ENCODE results near the gene ZBED1. TPM values are rescaled to one million over a fixed set of nuclear protein-coding genes. Genes with fewer than 3 reads are reported as not detected.
"Not testable (repeated sequence)": the region's sequence is repeated elsewhere in the genome, so short reads cannot be mapped to it uniquely, and the experiment has no call there.

ZBED1 gene
- total and polyA plus RNA-seq, 8 donors, result 10.9 to 61.4 (median 22.5) TPM

DNA sequence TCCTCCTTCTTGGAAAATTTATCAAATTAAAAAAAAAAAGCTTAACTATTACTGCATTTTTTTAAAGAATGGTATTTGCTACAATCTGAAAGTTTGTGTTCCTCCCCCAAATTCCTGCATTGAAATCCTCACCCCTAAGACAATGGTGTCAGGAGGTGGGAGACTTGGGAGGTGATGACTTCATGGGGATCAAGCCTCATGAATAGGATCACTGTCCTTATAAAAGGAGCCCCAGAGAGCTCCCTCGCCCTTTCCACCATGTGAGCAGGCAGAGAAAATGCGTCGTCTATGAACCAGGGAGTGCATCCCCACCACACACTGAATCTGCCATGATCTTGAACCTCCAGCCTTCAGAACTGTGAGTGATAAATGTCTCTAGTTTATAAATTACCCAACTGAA lies 38.0 kb downstream of the ZBED1 start:
- Histone ChIP-seq H3K4me1 (peaks cover 0 to 19% (median 8%) of the 10 kb centered on the region in 4 donors), H3K9me3 (no peaks in the 10 kb centered on the region), H3K36me3 (no peaks in the 10 kb centered on the region), H3K27ac (no peak overlapping the region), H3K4me3 (no peak overlapping the region), H3K27me3 (no peaks in the 10 kb centered on the region)
- no peak for DNase-seq
- 91 to 95% (median 93%) methylated on average over 3 of the region's 3 CpGs for WGBS, 5 donors
- intact Hi-C loops (cut with DNase I; ENCODE audit: low total_unique reads), result no loop called here
- TF ChIP-seq, protein P1, sequence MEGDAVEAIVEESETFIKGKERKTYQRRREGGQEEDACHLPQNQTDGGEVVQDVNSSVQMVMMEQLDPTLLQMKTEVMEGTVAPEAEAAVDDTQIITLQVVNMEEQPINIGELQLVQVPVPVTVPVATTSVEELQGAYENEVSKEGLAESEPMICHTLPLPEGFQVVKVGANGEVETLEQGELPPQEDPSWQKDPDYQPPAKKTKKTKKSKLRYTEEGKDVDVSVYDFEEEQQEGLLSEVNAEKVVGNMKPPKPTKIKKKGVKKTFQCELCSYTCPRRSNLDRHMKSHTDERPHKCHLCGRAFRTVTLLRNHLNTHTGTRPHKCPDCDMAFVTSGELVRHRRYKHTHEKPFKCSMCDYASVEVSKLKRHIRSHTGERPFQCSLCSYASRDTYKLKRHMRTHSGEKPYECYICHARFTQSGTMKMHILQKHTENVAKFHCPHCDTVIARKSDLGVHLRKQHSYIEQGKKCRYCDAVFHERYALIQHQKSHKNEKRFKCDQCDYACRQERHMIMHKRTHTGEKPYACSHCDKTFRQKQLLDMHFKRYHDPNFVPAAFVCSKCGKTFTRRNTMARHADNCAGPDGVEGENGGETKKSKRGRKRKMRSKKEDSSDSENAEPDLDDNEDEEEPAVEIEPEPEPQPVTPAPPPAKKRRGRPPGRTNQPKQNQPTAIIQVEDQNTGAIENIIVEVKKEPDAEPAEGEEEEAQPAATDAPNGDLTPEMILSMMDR (IDR thresholded peaks at IDR 0.05), result no peak
- TF ChIP-seq EP300 (IDR thresholded peaks at IDR 0.05) (no peak), POLR2AphosphoS5 (IDR thresholded peaks at IDR 0.05) (no peak), POLR2A (IDR thresholded peaks at IDR 0.05) (no peak)

DNA sequence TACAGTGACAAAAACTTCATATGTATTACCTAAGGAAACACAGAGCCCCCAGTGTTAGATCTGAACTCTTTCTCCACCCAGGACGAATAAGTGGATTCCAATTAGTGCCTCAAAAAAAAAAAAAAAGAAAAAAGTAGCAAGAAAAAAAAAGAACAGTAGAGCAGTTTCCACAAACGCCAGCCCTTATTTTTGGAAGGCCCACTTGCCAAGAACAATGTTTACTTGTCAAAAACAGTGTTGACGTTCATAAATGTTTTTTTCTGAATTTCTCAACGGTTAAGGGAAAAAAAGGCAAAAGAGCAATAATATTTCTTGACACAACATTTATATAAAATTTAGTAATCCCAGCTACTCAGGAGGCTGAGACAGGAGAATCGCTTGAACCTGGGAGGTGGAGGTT lies 38.7 kb downstream of the ZBED1 start:
- H3K4me1 ChIP-seq, result peaks cover 0 to 19% (median 8%) of the 10 kb centered on the region in 4 donors
- no peaks in the 10 kb centered on the region for H3K27me3 ChIP-seq
- no peak overlapping the region for H3K4me3 ChIP-seq
- no peak overlapping the region for H3K27ac ChIP-seq
- WGBS, 5 donors, result 38 to 56% (median 43%) methylated on average over 5 of the region's 5 CpGs
- intact Hi-C loops (cut with DNase I; ENCODE audit: low total_unique reads), result no loop called here
- no peak for TF ChIP-seq EP300 (IDR thresholded peaks at IDR 0.05)
- TF ChIP-seq POLR2A (IDR thresholded peaks at IDR 0.05), result no peak
- TF ChIP-seq, protein P1 (IDR thresholded peaks at IDR 0.05), result no peak
- H3K9me3 ChIP-seq, result no peaks in the 10 kb centered on the region
- no peak for DNase-seq
- H3K36me3 ChIP-seq, result no peaks in the 10 kb centered on the region

DNA sequence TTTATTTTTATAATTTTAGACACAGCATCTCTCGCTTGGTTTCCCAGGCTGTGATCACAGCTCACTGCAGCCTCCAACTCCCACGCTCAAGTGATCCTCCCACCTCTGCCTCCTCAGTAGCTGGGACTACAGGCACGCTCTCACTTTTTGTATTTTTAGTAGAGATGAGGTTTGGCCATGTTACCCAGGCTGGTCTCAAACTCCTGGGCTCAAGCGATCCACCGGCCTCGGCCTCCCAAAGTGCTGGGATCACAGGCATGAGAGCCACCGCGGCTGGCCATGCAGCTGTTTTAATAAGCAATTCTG lies 39.1 kb downstream of the ZBED1 start:
- H3K4me1 ChIP-seq, result peaks cover 0 to 19% (median 8%) of the 10 kb centered on the region in 4 donors
- TF ChIP-seq EP300 (IDR thresholded peaks at IDR 0.05) (no peak), POLR2A (IDR thresholded peaks at IDR 0.05) (no peak), POLR2AphosphoS5 (IDR thresholded peaks at IDR 0.05) (no peak)
- TF ChIP-seq, protein P1 (IDR thresholded peaks at IDR 0.05), result no peak
- H3K27me3 ChIP-seq, result no peaks in the 10 kb centered on the region
- no peak for DNase-seq
- intact Hi-C loops (cut with DNase I; ENCODE audit: low total_unique reads), result no loop called here
- no peaks in the 10 kb centered on the region for H3K9me3 ChIP-seq
- H3K36me3 ChIP-seq, result no peaks in the 10 kb centered on the region
- H3K27ac ChIP-seq, result no peak overlapping the region
- H3K4me3 ChIP-seq, result no peak overlapping the region
- WGBS, 5 donors, result 84 to 90% (median 87%) methylated on average over 8 of the region's 8 CpGs

DNA sequence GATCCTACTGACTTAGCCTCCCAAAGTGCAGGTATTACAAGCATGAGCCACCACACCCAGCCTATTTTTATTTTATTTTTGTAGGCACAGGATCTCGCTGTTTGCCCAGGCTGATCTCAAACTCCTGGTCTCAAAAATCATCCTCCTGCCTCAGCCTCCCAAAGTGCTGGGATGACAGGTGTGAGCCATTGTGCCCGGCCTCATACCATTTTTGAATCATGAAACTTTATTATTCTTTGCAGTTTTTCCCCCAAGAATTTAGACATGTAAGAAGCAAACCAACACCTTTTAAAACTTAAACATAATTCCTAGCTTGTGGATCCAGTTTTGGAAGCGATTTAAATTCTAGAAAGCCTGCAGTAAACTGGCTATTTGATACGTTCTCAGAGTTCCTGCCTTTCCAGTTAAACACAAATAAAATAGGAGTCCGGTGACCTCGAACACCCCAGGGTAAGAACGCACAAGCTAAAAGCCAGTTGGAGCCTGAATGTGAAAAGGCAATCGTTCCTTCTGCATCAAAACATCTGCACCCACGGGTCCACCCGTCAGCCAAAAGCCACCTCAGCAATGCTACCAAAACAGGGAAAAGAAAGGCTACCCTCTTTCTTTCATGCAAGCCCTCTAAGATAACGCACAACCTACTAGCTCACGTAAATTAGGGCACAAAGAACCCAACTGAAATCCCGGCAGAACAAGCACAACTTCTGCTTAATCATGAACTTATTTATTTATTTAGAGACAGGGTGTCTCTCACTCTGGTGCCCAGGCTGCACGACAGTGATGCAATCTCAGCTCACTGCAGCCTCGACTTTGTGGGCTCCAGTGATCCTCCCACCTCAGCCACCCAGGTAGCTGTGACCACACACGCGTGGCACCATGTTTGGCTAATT lies 39.7 kb downstream of the ZBED1 start:
- WGBS, 5 donors, result 75 to 82% (median 79%) methylated on average over 16 to 17 of the region's 17 CpGs
- H3K36me3 ChIP-seq; H3K4me3 ChIP-seq; intact Hi-C loops (cut with DNase I; ENCODE audit: low total_unique reads); H3K27ac ChIP-seq; DNase-seq; H3K27me3 ChIP-seq; H3K9me3 ChIP-seq: not testable (repeated sequence)
- H3K4me1 ChIP-seq, result peaks cover 0 to 19% (median 8%) of the 10 kb centered on the region in 4 donors

DNA sequence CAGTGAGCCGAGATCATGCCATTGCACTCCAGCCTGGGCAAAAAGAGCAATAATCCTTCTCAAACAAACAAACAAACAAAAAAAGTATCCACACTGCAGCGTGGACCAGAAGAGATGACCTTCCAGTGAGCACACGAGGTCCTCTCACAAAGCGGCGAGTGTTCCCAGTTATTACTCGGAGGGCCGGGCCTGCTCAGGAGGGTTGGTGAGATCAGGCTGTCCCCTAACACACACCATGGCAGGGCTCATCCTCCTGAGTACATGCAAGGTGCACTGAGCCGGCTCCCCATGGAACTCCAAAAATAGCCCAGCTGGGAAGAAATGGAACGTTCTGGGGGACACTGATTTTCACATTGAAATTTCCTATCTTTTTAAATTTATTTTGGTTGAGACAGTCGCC lies 40.7 kb downstream of the ZBED1 start:
- H3K36me3 ChIP-seq; DNase-seq; H3K9me3 ChIP-seq; H3K4me3 ChIP-seq; intact Hi-C loops (cut with DNase I; ENCODE audit: low total_unique reads); H3K27me3 ChIP-seq; H3K27ac ChIP-seq: not testable (repeated sequence)
- WGBS, 5 donors, result 79 to 94% (median 89%) methylated on average over 9 to 10 of the region's 10 CpGs
- peaks cover 0 to 19% (median 8%) of the 10 kb centered on the region in 4 donors for H3K4me1 ChIP-seq
